SJCRH30 (cell line): ENCODE data around the gene MEIS3. TPM values are rescaled to one million over a fixed set of nuclear protein-coding genes. Genes with fewer than 3 reads are reported as not detected.
A peak's percentile ranks its signal among the peaks of the same experiment; 100 is the strongest.

Experiments used
- DNase-seq, 2 experiments: peaks; one replicate each; pipeline ENCODE4 v3.0.0-alpha.2; 2015 to 2020
- H3K27ac ChIP-seq: fragments of 250-450 bp; sonication (Bioruptor Pico); 2 replicates; pipeline ENCODE4 v1.5.1; 2020; ENCODE audit warnings: mild to moderate bottlenecking, moderate library complexity
- H3K27me3 ChIP-seq: fragments of 250-450 bp; sonication (Bioruptor Pico); 2 replicates; pipeline ENCODE4 v1.5.1; 2020; ENCODE audit warnings: mild to moderate bottlenecking, moderate library complexity
- H3K36me3 ChIP-seq: fragments of 250-450 bp; sonication (Bioruptor Pico); 2 replicates; pipeline ENCODE4 v1.5.1; 2020; ENCODE audit warnings: mild to moderate bottlenecking, moderate library complexity
- H3K4me1 ChIP-seq: fragments of 250-450 bp; sonication (Bioruptor Pico); 2 replicates; pipeline ENCODE4 v1.5.1; 2020; ENCODE audit warnings: mild to moderate bottlenecking, moderate library complexity
- H3K4me3 ChIP-seq: fragments of 250-450 bp; sonication (Bioruptor Pico); 2 replicates; pipeline ENCODE4 v1.5.1; 2020; ENCODE audit warnings: mild to moderate bottlenecking, moderate library complexity
- H3K9me3 ChIP-seq: fragments of 250-450 bp; sonication (Bioruptor Pico); replicated peaks from 2 replicates; pipeline ENCODE4 v1.5.1; 2020; ENCODE audit warnings: mild to moderate bottlenecking, moderate library complexity
- total RNA-seq: library from RNA; depleted of rRNA; stranded (reverse); fragments of >200 nt; shearing (Covaris generic); gene quantifications from 2 replicates; pipeline ENCODE4 v1.2.3, GENCODE V29; 2014; rRNA removed

MEIS3 gene
- total RNA-seq, result 15.9 and 16.2 TPM in 2 replicates

GRCh38 chr19:47419030-47419783 lies at the start of gene MEIS3:
Gene MEIS3, minus strand, starts transcription at chr19:47419527. Its CDS starts 446 bp downstream, at chr19:47419081.
- no peaks in the 10 kb centered on the region for H3K9me3 ChIP-seq
- H3K36me3 ChIP-seq, result no peaks in the 10 kb centered on the region
- peaks cover 24% of the 10 kb centered on the region for H3K27me3 ChIP-seq
- H3K27ac ChIP-seq, result no peak within 1 kb of the TSS
- peaks cover 23% of the 10 kb centered on the region; the same call in 1 of the 2 replicates for H3K4me1 ChIP-seq
- peak in 1 of 2 experiments; percentile 27 for DNase-seq
- H3K4me3 ChIP-seq, result peak within 1 kb of the TSS; percentile 64

- no peaks in the 10 kb centered on the region for H3K36me3 ChIP-seq
- no peak overlapping the region for H3K27ac ChIP-seq
- no peak overlapping the region for H3K4me3 ChIP-seq
- DNase-seq, result no peak
- no peaks in the 10 kb centered on the region for H3K9me3 ChIP-seq
- H3K27me3 ChIP-seq, result peaks cover 32% of the 10 kb centered on the region
- no peaks in the 10 kb centered on the region for H3K4me1 ChIP-seq
Observed at GRCh38 chr19:47467914-47468313, 48.6 kb upstream of the MEIS3 start.

- H3K27me3 ChIP-seq, result peaks cover 29% of the 10 kb centered on the region
- no peaks in the 10 kb centered on the region for H3K9me3 ChIP-seq
- H3K36me3 ChIP-seq, result no peaks in the 10 kb centered on the region
- no peaks in the 10 kb centered on the region for H3K4me1 ChIP-seq
- DNase-seq, result no peak
- H3K27ac ChIP-seq, result no peak overlapping the region
- no peak overlapping the region for H3K4me3 ChIP-seq
Observed at GRCh38 chr19:47465957-47466356, 46.6 kb upstream of the MEIS3 start.

GRCh38 chr19:47464675-47465419 lies 45.5 kb upstream of the MEIS3 start:
- no peaks in the 10 kb centered on the region for H3K9me3 ChIP-seq
- no peak overlapping the region for H3K4me3 ChIP-seq
- peaks cover 18% of the 10 kb centered on the region for H3K27me3 ChIP-seq
- H3K4me1 ChIP-seq, result no peaks in the 10 kb centered on the region
- H3K27ac ChIP-seq, result no peak overlapping the region
- no peak for DNase-seq
- no peaks in the 10 kb centered on the region for H3K36me3 ChIP-seq

GRCh38 chr19:47461876-47462275 lies 42.5 kb upstream of the MEIS3 start:
- no peaks in the 10 kb centered on the region; the same call in 1 of the 2 replicates for H3K27me3 ChIP-seq
- DNase-seq, result no peak

GRCh38 chr19:47459477-47459876 lies 40.1 kb upstream of the MEIS3 start:
- no peak overlapping the region for H3K4me3 ChIP-seq
- no peaks in the 10 kb centered on the region for H3K36me3 ChIP-seq
- no peaks in the 10 kb centered on the region for H3K9me3 ChIP-seq
- DNase-seq, result no peak
- no peaks in the 10 kb centered on the region; the same call in 1 of the 2 replicates for H3K27me3 ChIP-seq
- H3K27ac ChIP-seq, result no peak overlapping the region
- H3K4me1 ChIP-seq, result no peaks in the 10 kb centered on the region

More at GRCh38 chr19:47461876-47462275, 42.5 kb upstream of the MEIS3 start:
- Histone ChIP-seq H3K4me1 (no peaks in the 10 kb centered on the region), H3K9me3 (no peaks in the 10 kb centered on the region), H3K4me3 (no peak overlapping the region), H3K27ac (no peak overlapping the region), H3K36me3 (no peaks in the 10 kb centered on the region)

- H3K4me3 ChIP-seq, result no peak overlapping the region
- H3K9me3 ChIP-seq, result no peaks in the 10 kb centered on the region
- DNase-seq, result no peak
- H3K4me1 ChIP-seq, result no peaks in the 10 kb centered on the region
- H3K36me3 ChIP-seq, result no peaks in the 10 kb centered on the region
- no peaks in the 10 kb centered on the region for H3K27me3 ChIP-seq
- no peak overlapping the region for H3K27ac ChIP-seq
Observed at GRCh38 chr19:47458672-47459071, 39.3 kb upstream of the MEIS3 start.

GRCh38 chr19:47456721-47457474 lies 37.6 kb upstream of the MEIS3 start:
- Histone ChIP-seq H3K36me3 (no peaks in the 10 kb centered on the region), H3K4me1 (no peaks in the 10 kb centered on the region), H3K9me3 (no peaks in the 10 kb centered on the region), H3K27ac (no peak overlapping the region), H3K4me3 (no peak overlapping the region), H3K27me3 (no peaks in the 10 kb centered on the region)
- no peak for DNase-seq

- peaks cover 10% of the 10 kb centered on the region; the same call in 1 of the 2 replicates for H3K27me3 ChIP-seq
- no peaks in the 10 kb centered on the region for H3K36me3 ChIP-seq
Observed at GRCh38 chr19:47450478-47450877, 31.2 kb upstream of the MEIS3 start.

GRCh38 chr19:47448360-47448727 lies 29.0 kb upstream of the MEIS3 start:
- Histone ChIP-seq H3K4me3 (no peak overlapping the region), H3K27me3 (peaks cover 15% of the 10 kb centered on the region; the same call in 1 of the 2 replicates), H3K4me1 (no peaks in the 10 kb centered on the region), H3K9me3 (no peaks in the 10 kb centered on the region), H3K36me3 (no peaks in the 10 kb centered on the region), H3K27ac (no peak overlapping the region)
- no peak for DNase-seq

More at GRCh38 chr19:47450478-47450877, 31.2 kb upstream of the MEIS3 start:
- no peak overlapping the region for H3K4me3 ChIP-seq
- H3K4me1 ChIP-seq, result no peaks in the 10 kb centered on the region
- no peak overlapping the region for H3K27ac ChIP-seq
- no peak for DNase-seq
- no peaks in the 10 kb centered on the region for H3K9me3 ChIP-seq

- H3K36me3 ChIP-seq, result no peaks in the 10 kb centered on the region
- no peaks in the 10 kb centered on the region for H3K9me3 ChIP-seq
- H3K27me3 ChIP-seq, result peaks cover 15% of the 10 kb centered on the region; the same call in 1 of the 2 replicates
- no peak overlapping the region for H3K27ac ChIP-seq
- H3K4me1 ChIP-seq, result no peaks in the 10 kb centered on the region
- peak; percentile 47 to 52 for DNase-seq
- H3K4me3 ChIP-seq, result no peak overlapping the region
Observed at GRCh38 chr19:47447470-47448359, 28.4 kb upstream of the MEIS3 start.

- Histone ChIP-seq H3K4me3 (no peak overlapping the region), H3K27me3 (peaks cover 15% of the 10 kb centered on the region; the same call in 1 of the 2 replicates), H3K9me3 (no peaks in the 10 kb centered on the region), H3K4me1 (no peaks in the 10 kb centered on the region), H3K36me3 (no peaks in the 10 kb centered on the region), H3K27ac (no peak overlapping the region)
- no peak for DNase-seq
Observed at GRCh38 chr19:47446534-47447469, 27.5 kb upstream of the MEIS3 start.

- no peaks in the 10 kb centered on the region for H3K4me1 ChIP-seq
- no peak overlapping the region for H3K4me3 ChIP-seq
- no peaks in the 10 kb centered on the region for H3K9me3 ChIP-seq
- no peak overlapping the region for H3K27ac ChIP-seq
- H3K36me3 ChIP-seq, result no peaks in the 10 kb centered on the region
- H3K27me3 ChIP-seq, result peaks cover 13% of the 10 kb centered on the region; the same call in 1 of the 2 replicates
- no peak for DNase-seq
Observed at GRCh38 chr19:47445937-47446402, 26.6 kb upstream of the MEIS3 start.
